ENCODE results near the gene ABI3BP.

DNA sequence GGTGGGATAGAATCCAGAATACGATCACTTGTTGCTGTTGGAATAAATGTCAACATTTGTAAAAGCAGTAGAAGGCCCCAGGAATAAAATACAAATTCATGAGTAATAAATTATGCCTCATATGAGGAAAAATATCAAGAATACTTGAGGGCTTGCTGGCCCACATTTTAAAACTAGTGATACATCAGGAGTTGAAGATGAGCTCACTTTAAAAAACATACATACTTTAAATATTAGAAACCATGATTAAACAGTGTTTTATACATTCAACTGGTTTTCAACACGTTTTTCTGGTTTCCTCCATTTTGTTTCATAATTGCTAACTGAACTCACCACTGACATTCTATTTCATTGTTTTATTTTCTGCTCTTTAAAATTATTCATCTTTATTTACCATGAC, 142.5 kb downstream of the ABI3BP start:
- TF ChIP-seq, protein P1, sequence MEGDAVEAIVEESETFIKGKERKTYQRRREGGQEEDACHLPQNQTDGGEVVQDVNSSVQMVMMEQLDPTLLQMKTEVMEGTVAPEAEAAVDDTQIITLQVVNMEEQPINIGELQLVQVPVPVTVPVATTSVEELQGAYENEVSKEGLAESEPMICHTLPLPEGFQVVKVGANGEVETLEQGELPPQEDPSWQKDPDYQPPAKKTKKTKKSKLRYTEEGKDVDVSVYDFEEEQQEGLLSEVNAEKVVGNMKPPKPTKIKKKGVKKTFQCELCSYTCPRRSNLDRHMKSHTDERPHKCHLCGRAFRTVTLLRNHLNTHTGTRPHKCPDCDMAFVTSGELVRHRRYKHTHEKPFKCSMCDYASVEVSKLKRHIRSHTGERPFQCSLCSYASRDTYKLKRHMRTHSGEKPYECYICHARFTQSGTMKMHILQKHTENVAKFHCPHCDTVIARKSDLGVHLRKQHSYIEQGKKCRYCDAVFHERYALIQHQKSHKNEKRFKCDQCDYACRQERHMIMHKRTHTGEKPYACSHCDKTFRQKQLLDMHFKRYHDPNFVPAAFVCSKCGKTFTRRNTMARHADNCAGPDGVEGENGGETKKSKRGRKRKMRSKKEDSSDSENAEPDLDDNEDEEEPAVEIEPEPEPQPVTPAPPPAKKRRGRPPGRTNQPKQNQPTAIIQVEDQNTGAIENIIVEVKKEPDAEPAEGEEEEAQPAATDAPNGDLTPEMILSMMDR (IDR thresholded peaks at IDR 0.05): no peak
- TF ChIP-seq POLR2A (IDR thresholded peaks at IDR 0.05): no peak

Data from vagina (tissue), 2 donors.